ENCODE data around the gene ARPIN. TPM values are rescaled to one million over a fixed set of nuclear protein-coding genes. Genes with fewer than 3 reads are reported as not detected.
"Not testable (repeated sequence)": the region's sequence is repeated elsewhere in the genome, so short reads cannot be mapped to it uniquely, and the experiment has no call there.

Gene ARPIN
- total and polyA plus RNA-seq, 5 donors from 2014 or later = not detected

- H3K4me1 ChIP-seq (ENCODE audit: control insufficient read depth, insufficient read depth, low read length, poor library complexity, severe bottlenecking) = peaks cover 4% of the 10 kb centered on the region
- H3K27me3 ChIP-seq (ENCODE audit: control insufficient read depth, insufficient read depth, low read length) = no peaks in the 10 kb centered on the region
- H3K36me3 ChIP-seq (ENCODE audit: control insufficient read depth, insufficient read depth, low read length) = peaks cover 40% of the 10 kb centered on the region
- H3K9me3 ChIP-seq (ENCODE audit: control insufficient read depth in 2 of 2, low read length in 2 of 2) = no peaks in the 10 kb centered on the region
- H3K27ac ChIP-seq (ENCODE audit: insufficient read depth, low read length, poor library complexity, severe bottlenecking) = no peak overlapping the region
- Mint-ChIP-seq H3K4me3 (no peak overlapping the region), H3K4me1 (peaks cover 4 to 7% (median 6%) of the 10 kb centered on the region in 4 donors), H3K36me3 (peaks cover 23% of the 10 kb centered on the region), H3K9me3 (no peaks in the 10 kb centered on the region), H3K27me3 (no peaks in the 10 kb centered on the region), H3K27ac (no peak overlapping the region)
- H3K4me3 ChIP-seq (ENCODE audit: low read depth, low read length) = peak overlapping the region; percentile 39
- ATAC-seq (ENCODE audit: low read depth in 2 of 2) = peak; percentile 99 to 100
- DNase-seq = peak; percentile 61 to 85 (median 76)
Measured at GRCh38 chr15:89874926-89875564, 37.7 kb downstream of the ARPIN start.

DNA sequence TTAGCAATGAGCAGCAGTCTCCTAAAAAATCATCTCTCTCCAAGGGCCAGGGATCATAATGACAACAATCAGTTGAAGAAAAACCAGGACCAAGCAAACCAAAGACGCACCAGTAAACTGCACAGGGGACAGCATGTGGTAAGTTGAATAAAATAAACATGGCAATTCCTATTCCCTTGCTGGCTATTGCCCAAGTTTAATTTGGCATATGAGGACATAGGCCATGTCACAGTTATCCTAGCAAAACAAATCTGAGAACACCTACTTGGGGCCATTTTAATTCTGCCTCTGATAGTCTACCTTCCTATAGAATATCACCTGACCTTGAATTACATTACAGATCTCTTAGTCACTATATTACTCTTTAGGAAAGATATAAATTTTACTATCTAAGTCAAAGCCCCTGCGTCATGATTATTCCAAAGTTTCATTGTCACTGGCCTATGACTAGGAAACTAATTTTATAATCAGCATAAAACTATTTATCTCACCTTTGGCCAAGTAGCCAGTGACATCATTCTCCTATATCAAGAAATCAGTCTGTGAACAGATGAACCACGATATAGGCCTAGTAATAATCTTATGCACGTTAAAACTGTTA, 42.0 kb downstream of the ARPIN start:
- no peaks in the 10 kb centered on the region for H3K27me3 ChIP-seq (ENCODE audit: control insufficient read depth, insufficient read depth, low read length)
- Mint-ChIP-seq H3K27me3 (no peaks in the 10 kb centered on the region), H3K27ac (no peak overlapping the region), H3K9me3 (no peaks in the 10 kb centered on the region), H3K4me3 (no peak overlapping the region), H3K36me3 (peaks cover 21% of the 10 kb centered on the region), H3K4me1 (peaks cover 4 to 7% (median 6%) of the 10 kb centered on the region in 4 donors)
- no peak overlapping the region for H3K27ac ChIP-seq (ENCODE audit: insufficient read depth, low read length, poor library complexity, severe bottlenecking)
- no peak for DNase-seq
- H3K4me3 ChIP-seq (ENCODE audit: low read depth, low read length) = no peak overlapping the region
- H3K9me3 ChIP-seq (ENCODE audit: control insufficient read depth in 2 of 2, low read length in 2 of 2) = no peaks in the 10 kb centered on the region
- H3K4me1 ChIP-seq (ENCODE audit: control insufficient read depth, insufficient read depth, low read length, poor library complexity, severe bottlenecking) = peaks cover 4% of the 10 kb centered on the region
- H3K36me3 ChIP-seq (ENCODE audit: control insufficient read depth, insufficient read depth, low read length) = peaks cover 23% of the 10 kb centered on the region
- ATAC-seq (ENCODE audit: low read depth in 2 of 2) = no peak

DNA sequence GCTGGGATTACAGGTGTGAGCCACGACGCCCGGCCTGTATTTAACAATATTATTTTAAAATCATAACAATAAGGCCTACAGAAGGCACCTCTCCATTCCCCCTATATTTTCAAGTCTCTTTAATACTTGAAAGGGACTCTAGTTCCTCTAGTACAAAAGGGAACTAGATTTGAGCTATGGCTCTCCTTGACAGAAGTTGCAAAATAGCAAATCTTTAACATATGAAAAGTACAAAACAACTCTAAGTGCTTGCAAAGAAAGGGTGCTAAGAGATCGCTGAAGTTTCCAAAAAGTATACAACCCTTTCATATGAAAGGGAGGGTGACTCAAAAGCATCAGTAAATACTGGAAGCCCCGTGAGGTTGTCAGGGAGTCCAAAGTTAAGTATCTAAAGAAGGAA, 42.7 kb downstream of the ARPIN start:
- H3K27me3 Mint-ChIP-seq = no peaks in the 10 kb centered on the region
- DNase-seq = no peak
- no peak overlapping the region for H3K4me3 Mint-ChIP-seq
- H3K36me3 Mint-ChIP-seq = peaks cover 22% of the 10 kb centered on the region
- Histone ChIP-seq H3K4me3 (ENCODE audit: low read depth, low read length) (no peak overlapping the region), H3K36me3 (ENCODE audit: control insufficient read depth, insufficient read depth, low read length) (peaks cover 25% of the 10 kb centered on the region), H3K27ac (ENCODE audit: insufficient read depth, low read length, poor library complexity, severe bottlenecking) (no peak overlapping the region), H3K4me1 (ENCODE audit: control insufficient read depth, insufficient read depth, low read length, poor library complexity, severe bottlenecking) (peaks cover 2% of the 10 kb centered on the region), H3K9me3 (ENCODE audit: control insufficient read depth in 2 of 2, low read length in 2 of 2) (no peaks in the 10 kb centered on the region), H3K27me3 (ENCODE audit: control insufficient read depth, insufficient read depth, low read length) (no peaks in the 10 kb centered on the region)
- no peaks in the 10 kb centered on the region for H3K9me3 Mint-ChIP-seq
- no peak for ATAC-seq (ENCODE audit: low read depth in 2 of 2)
- no peak overlapping the region for H3K27ac Mint-ChIP-seq
- peaks cover 2 to 3% (median 3%) of the 10 kb centered on the region in 4 donors for H3K4me1 Mint-ChIP-seq

GRCh38 chr15:89869490-89869889, 43.3 kb downstream of the ARPIN start:
- H3K9me3 ChIP-seq (ENCODE audit: control insufficient read depth in 2 of 2, low read length in 2 of 2); H3K4me1 ChIP-seq (ENCODE audit: control insufficient read depth, insufficient read depth, low read length, poor library complexity, severe bottlenecking); DNase-seq; H3K4me3 ChIP-seq (ENCODE audit: low read depth, low read length); H3K9me3 Mint-ChIP-seq; H3K27me3 ChIP-seq (ENCODE audit: control insufficient read depth, insufficient read depth, low read length); ATAC-seq (ENCODE audit: low read depth in 2 of 2); H3K4me3 Mint-ChIP-seq; H3K27ac ChIP-seq (ENCODE audit: insufficient read depth, low read length, poor library complexity, severe bottlenecking); H3K27ac Mint-ChIP-seq; H3K27me3 Mint-ChIP-seq; H3K4me1 Mint-ChIP-seq: not testable (repeated sequence)
- H3K36me3 ChIP-seq (ENCODE audit: control insufficient read depth, insufficient read depth, low read length) = peaks cover 28% of the 10 kb centered on the region
- peaks cover 23% of the 10 kb centered on the region for H3K36me3 Mint-ChIP-seq

DNA sequence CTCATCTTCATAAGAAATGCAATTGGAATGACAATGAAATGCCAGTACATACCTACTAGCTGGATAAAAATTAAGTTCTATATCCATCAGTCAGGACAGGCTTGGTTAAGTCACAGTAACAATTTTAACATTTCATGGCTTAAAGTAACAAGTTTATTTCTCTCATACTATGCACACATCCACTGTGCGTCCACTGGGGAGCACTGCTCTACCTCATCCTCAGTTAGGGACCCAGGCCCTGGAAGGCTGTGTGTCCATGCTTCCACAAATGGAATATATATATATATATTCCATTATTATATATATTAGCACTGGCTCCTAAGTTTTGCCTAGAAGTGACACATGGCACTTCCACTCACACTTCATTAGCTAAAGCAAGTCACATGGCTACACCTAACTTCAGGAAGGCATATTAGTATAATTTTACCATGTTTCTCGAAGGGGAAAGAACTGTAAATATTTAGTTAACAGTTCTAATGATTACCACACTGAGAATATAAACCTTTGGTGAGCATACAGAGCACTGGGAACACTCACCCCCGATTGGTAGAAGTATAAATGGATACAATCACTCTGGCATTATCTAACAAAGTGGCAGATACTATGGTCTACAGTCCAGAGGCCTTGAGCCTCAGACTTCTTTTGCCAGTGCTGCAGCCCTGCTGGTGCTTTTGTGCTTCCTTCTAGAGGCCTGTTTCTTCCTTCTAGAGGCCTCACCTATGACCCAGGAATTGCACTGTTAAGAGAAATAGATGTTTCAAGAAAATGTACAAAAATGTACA, 47.6 kb downstream of the ARPIN start:
- peaks cover 47% of the 10 kb centered on the region for H3K36me3 ChIP-seq (ENCODE audit: control insufficient read depth, insufficient read depth, low read length)
- H3K36me3 Mint-ChIP-seq = peaks cover 27% of the 10 kb centered on the region
- no peak overlapping the region for H3K4me3 Mint-ChIP-seq

DNA sequence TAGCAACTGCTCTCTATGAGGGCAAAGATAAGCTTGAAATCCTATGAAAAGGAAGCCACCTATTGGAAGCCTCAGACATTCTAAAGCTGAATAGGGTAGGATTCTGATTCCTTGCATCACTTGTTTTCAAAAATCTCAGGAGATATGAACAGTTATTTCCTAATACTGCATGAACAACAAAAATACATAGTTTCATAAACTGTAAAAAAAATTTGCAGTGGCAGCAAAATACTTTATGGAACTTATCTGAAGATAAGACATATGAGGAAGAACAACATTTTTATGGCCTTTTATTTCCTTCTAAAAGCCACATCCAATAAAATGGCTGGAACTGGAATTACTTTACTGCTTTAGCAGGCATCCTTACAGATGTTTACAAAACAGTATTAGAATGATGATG, 48.8 kb downstream of the ARPIN start:
- H3K9me3 ChIP-seq (ENCODE audit: control insufficient read depth in 2 of 2, low read length in 2 of 2) = no peaks in the 10 kb centered on the region
- H3K4me1 Mint-ChIP-seq = peaks cover 0 to 9% (median 2%) of the 10 kb centered on the region in 4 donors
- H3K27me3 ChIP-seq (ENCODE audit: control insufficient read depth, insufficient read depth, low read length) = no peaks in the 10 kb centered on the region
- peaks cover 41% of the 10 kb centered on the region for H3K36me3 ChIP-seq (ENCODE audit: control insufficient read depth, insufficient read depth, low read length)
- DNase-seq = no peak
- peaks cover 25% of the 10 kb centered on the region for H3K36me3 Mint-ChIP-seq
- no peaks in the 10 kb centered on the region for H3K9me3 Mint-ChIP-seq
- no peak for ATAC-seq (ENCODE audit: low read depth in 2 of 2)
- H3K27me3 Mint-ChIP-seq = no peaks in the 10 kb centered on the region
- H3K4me3 ChIP-seq (ENCODE audit: low read depth, low read length) = no peak overlapping the region
- H3K4me3 Mint-ChIP-seq = no peak overlapping the region
- H3K4me1 ChIP-seq (ENCODE audit: control insufficient read depth, insufficient read depth, low read length, poor library complexity, severe bottlenecking) = no peaks in the 10 kb centered on the region
- H3K27ac Mint-ChIP-seq = no peak overlapping the region
- H3K27ac ChIP-seq (ENCODE audit: insufficient read depth, low read length, poor library complexity, severe bottlenecking) = no peak overlapping the region

More for the DNA sequence above, 47.6 kb downstream of the ARPIN start:
- Mint-ChIP-seq H3K4me1 (peaks cover 0 to 7% (median 2%) of the 10 kb centered on the region in 4 donors), H3K27ac (peak overlapping the region in 1 of 3 donors; percentile 65), H3K9me3 (no peaks in the 10 kb centered on the region), H3K27me3 (no peaks in the 10 kb centered on the region)
- Histone ChIP-seq H3K4me3 (ENCODE audit: low read depth, low read length) (no peak overlapping the region), H3K9me3 (ENCODE audit: control insufficient read depth in 2 of 2, low read length in 2 of 2) (no peaks in the 10 kb centered on the region), H3K27ac (ENCODE audit: insufficient read depth, low read length, poor library complexity, severe bottlenecking) (no peak overlapping the region), H3K27me3 (ENCODE audit: control insufficient read depth, insufficient read depth, low read length) (no peaks in the 10 kb centered on the region), H3K4me1 (ENCODE audit: control insufficient read depth, insufficient read depth, low read length, poor library complexity, severe bottlenecking) (no peaks in the 10 kb centered on the region)
- ATAC-seq (ENCODE audit: low read depth in 2 of 2) = no peak
- DNase-seq = no peak

GRCh38 chr15:89860891-89861290, 51.9 kb downstream of the ARPIN start:
- Mint-ChIP-seq H3K9me3 (no peaks in the 10 kb centered on the region), H3K27ac (no peak overlapping the region), H3K36me3 (peaks cover 31% of the 10 kb centered on the region), H3K4me1 (peaks cover 0 to 14% (median 2%) of the 10 kb centered on the region in 4 donors), H3K4me3 (no peak overlapping the region), H3K27me3 (no peaks in the 10 kb centered on the region)
- Histone ChIP-seq H3K9me3 (ENCODE audit: control insufficient read depth in 2 of 2, low read length in 2 of 2) (no peaks in the 10 kb centered on the region), H3K27ac (ENCODE audit: insufficient read depth, low read length, poor library complexity, severe bottlenecking) (no peak overlapping the region), H3K36me3 (ENCODE audit: control insufficient read depth, insufficient read depth, low read length) (peaks cover 41% of the 10 kb centered on the region), H3K27me3 (ENCODE audit: control insufficient read depth, insufficient read depth, low read length) (no peaks in the 10 kb centered on the region), H3K4me1 (ENCODE audit: control insufficient read depth, insufficient read depth, low read length, poor library complexity, severe bottlenecking) (no peaks in the 10 kb centered on the region), H3K4me3 (ENCODE audit: low read depth, low read length) (no peak overlapping the region)
- DNase-seq (no peak), ATAC-seq (ENCODE audit: low read depth in 2 of 2) (no peak)
